Measurements from ENCODE around the gene ZW10. TPM values are rescaled to one million over a fixed set of nuclear protein-coding genes. Genes with fewer than 3 reads are reported as not detected.
"Not testable (repeated sequence)": the region's sequence is repeated elsewhere in the genome, so short reads cannot be mapped to it uniquely, and the experiment has no call there.

Gene ZW10
- total RNA-seq, 4 donors from 2014 or later = 11.3 to 17.1 (median 15.2) TPM

GRCh38 chr11:113796663-113797259 lies 23.3 kb upstream of the ZW10 start:
- WGBS, 2 donors = 52 to 73% methylated on average over 3 of the region's 3 CpGs
- intact Hi-C loops (cut with DNase I) = no loop called here
- Histone ChIP-seq H3K4me1 (no peaks in the 10 kb centered on the region), H3K4me3 (no peak overlapping the region), H3K27me3 (no peaks in the 10 kb centered on the region), H3K27ac (no peak overlapping the region), H3K9me3 (no peaks in the 10 kb centered on the region), H3K36me3 (peaks cover 0 to 44% (median 0%) of the 10 kb centered on the region in 3 donors)
- TF ChIP-seq CTCF (IDR thresholded peaks at IDR 0.05) (peak in 5 of 6 experiments; percentile 39 to 73 (median 63)), POLR2A (IDR thresholded peaks at IDR 0.05) (no peak)
- DNase-seq = no peak

GRCh38 chr11:113789675-113790320 lies 16.3 kb upstream of the ZW10 start:
- intact Hi-C loops (cut with DNase I) = no loop called here
- Histone ChIP-seq H3K4me1 (no peaks in the 10 kb centered on the region), H3K4me3 (no peak overlapping the region), H3K36me3 (no peaks in the 10 kb centered on the region), H3K27me3 (peaks cover 0 to 28% (median 0%) of the 10 kb centered on the region in 4 donors), H3K27ac (no peak overlapping the region), H3K9me3 (no peaks in the 10 kb centered on the region)
- WGBS, 2 donors = 86 to 95% methylated on average over 18 to 34 of the region's 35 CpGs
- no peak for TF ChIP-seq POLR2A (IDR thresholded peaks at IDR 0.05)
- TF ChIP-seq CTCF (IDR thresholded peaks at IDR 0.05) = no peak
- no peak for DNase-seq

- 80 to 91% methylated on average over 16 to 19 of the region's 22 CpGs for WGBS, 2 donors
- H3K27me3 ChIP-seq = peaks cover 0 to 28% (median 0%) of the 10 kb centered on the region in 4 donors
- H3K4me3 ChIP-seq; H3K4me1 ChIP-seq; H3K36me3 ChIP-seq; DNase-seq; H3K27ac ChIP-seq; intact Hi-C loops (cut with DNase I); H3K9me3 ChIP-seq: not testable (repeated sequence)
These were observed 15.5 kb upstream of the ZW10 start for GRCh38 chr11:113789016-113789415.

DNA sequence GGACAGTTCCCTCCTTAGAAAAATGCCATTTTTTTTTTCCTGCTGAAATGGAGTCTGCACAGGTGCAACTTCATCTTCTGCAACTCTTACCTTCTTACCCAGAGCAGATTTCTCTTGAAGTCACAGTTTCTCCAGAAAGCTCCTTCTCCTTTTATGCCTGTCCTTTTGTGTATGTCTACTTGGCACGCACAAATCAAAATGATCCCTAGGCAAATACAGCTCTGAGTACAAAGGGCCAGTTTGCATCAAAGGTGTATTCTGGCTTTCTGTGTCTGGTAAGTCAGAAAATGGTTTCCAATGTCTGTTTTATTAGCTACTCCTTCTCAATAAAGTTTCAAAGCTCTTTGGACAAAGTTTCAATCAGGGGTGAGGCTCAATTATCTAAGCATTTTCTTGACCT lies 8.6 kb upstream of the ZW10 start:
- Histone ChIP-seq H3K36me3 (no peaks in the 10 kb centered on the region), H3K4me3 (no peak overlapping the region), H3K27ac (no peak overlapping the region), H3K27me3 (peaks cover 0 to 7% (median 0%) of the 10 kb centered on the region in 4 donors), H3K4me1 (peaks cover 0 to 35% (median 8%) of the 10 kb centered on the region in 3 donors), H3K9me3 (no peaks in the 10 kb centered on the region)
- intact Hi-C loops (cut with DNase I) = no loop called here
- TF ChIP-seq CTCF (IDR thresholded peaks at IDR 0.05) (no peak), POLR2A (IDR thresholded peaks at IDR 0.05) (no peak)
- DNase-seq = no peak
- 31 to 33% methylated on average over 1 of the region's 1 CpG for WGBS, 2 donors

DNA sequence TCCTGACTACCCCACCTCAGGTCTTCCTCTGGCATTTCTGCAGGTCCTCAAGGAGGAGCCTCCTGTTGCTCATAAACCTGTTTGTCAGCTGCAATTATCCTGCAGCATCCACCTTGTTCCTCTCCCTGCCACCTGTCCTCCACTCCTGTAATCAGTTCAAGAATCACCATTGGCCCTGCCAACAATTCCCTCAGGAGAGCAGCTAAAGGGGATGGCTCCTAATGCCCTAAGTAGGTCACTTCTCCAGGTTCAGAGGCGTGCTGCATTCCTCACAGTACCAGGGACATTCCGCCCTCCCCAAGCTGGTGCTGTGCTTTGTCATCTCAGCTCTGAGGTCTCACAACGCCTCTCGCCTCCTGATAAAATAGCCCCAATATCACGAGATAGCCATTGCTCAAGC lies 8.2 kb upstream of the ZW10 start:
- Histone ChIP-seq H3K4me1 (peaks cover 0 to 36% (median 8%) of the 10 kb centered on the region in 3 donors), H3K9me3 (no peaks in the 10 kb centered on the region), H3K27ac (no peak overlapping the region), H3K4me3 (no peak overlapping the region), H3K36me3 (no peaks in the 10 kb centered on the region), H3K27me3 (peaks cover 0 to 6% (median 0%) of the 10 kb centered on the region in 4 donors)
- DNase-seq = no peak
- 61% methylated on average over 5 of the region's 5 CpGs for WGBS, 2 donors
- TF ChIP-seq POLR2A (IDR thresholded peaks at IDR 0.05) (no peak), CTCF (IDR thresholded peaks at IDR 0.05) (peak in 1 of 6 experiments; percentile 6)
- intact Hi-C loops (cut with DNase I) = no loop called here

Data from esophagus squamous epithelium (tissue), 5 donors.